Right atrium auricular region (tissue), 2 donors: ENCODE measurements around the gene HHIPL1. TPM values are rescaled to one million over a fixed set of nuclear protein-coding genes. Genes with fewer than 3 reads are reported as not detected.

Experiments
- DNase-seq: peaks from one replicate; pipeline ENCODE4 v3.0.0-alpha.2; 2019; ENCODE audit warnings: low spot score
- H3K27ac ChIP-seq, 2 donors: fragments of 200-600 bp; sonication (generic); 1 replicate in 1 of 2; 2 replicates in 1 of 2; pipeline ENCODE4 v1.5.1; 2016 to 2019
- H3K27me3 ChIP-seq, 2 donors: fragments of 200-600 bp; sonication (generic); one replicate each; pipeline versions ENCODE4 v1.5.1 to v1.6.0; 2017 to 2019
- H3K36me3 ChIP-seq: fragments of 200-600 bp; sonication (generic); one replicate; pipeline ENCODE4 v1.5.1; 2016
- H3K4me1 ChIP-seq, 2 donors: fragments of 200-600 bp; sonication (generic); one replicate each; pipeline versions ENCODE4 v1.5.1 to v1.6.0; 2017 to 2019
- H3K4me3 ChIP-seq, 2 donors: fragments of 200-600 bp; sonication (generic); 1 replicate in 1 of 2; 2 replicates in 1 of 2; pipeline ENCODE4 v1.5.1; 2017 to 2019; ENCODE audit warnings: mild to moderate bottlenecking in 1 of 2, moderate library complexity in 1 of 2
- H3K9me3 ChIP-seq, 2 donors: fragments of 200-600 bp; sonication (generic); one replicate each; pipeline ENCODE4 v1.5.1; 2019
- CTCF ChIP-seq, 2 donors: fragments of 200-600 bp; sonication (generic); IDR thresholded peaks; one replicate each; pipeline ENCODE4 v1.5.1; 2019; ENCODE audit warnings: antibody characterized with exemption in 2 of 2
- total RNA-seq, 2 donors: library from RNA; depleted of rRNA; stranded (reverse); fragments of >200 nt; gene quantifications; one replicate each; pipeline ENCODE4 v1.1.0, GENCODE V29; 2016

Gene HHIPL1
- total RNA-seq, 2 donors from 2014 or later: 1.8 to 2.4 TPM

- peaks cover 0 to 44% of the 10 kb centered on the region in 2 donors for H3K4me1 ChIP-seq
- H3K9me3 ChIP-seq: no peaks in the 10 kb centered on the region
- H3K4me3 ChIP-seq: no peak overlapping the region
- no peaks in the 10 kb centered on the region for H3K27me3 ChIP-seq
- TF ChIP-seq CTCF (IDR thresholded peaks at IDR 0.05): no peak
- peak; percentile 51 for DNase-seq
- H3K36me3 ChIP-seq: no peaks in the 10 kb centered on the region
- H3K27ac ChIP-seq: no peak overlapping the region
These were observed 84.1 kb downstream of the HHIPL1 start for GRCh38 chr14:99728981-99729451.

Other genes starting within 250 kb of the HHIPL1 start
- gene SETD3, start 164.3 kb upstream of the HHIPL1 start, total RNA-seq: 100 to 1,000 TPM in 1 of 2 donors, 10 to 100 TPM in 1; 84.2 to 114 TPM
- gene CCNK, start 163.7 kb upstream of the HHIPL1 start, total RNA-seq: 10 to 100 TPM; 13.9 to 17.1 TPM
- 10 to 100 TPM; 17.1 to 17.7 TPM for gene CCDC85C, start 40.9 kb upstream of the HHIPL1 start, total RNA-seq
- gene CYP46A1, start 39.2 kb downstream of the HHIPL1 start, total RNA-seq: 1 to 10 TPM; 1.4 to 6.9 TPM
- gene EML1, start 148.3 kb downstream of the HHIPL1 start, total RNA-seq: 10 to 100 TPM; 28.3 to 30.2 TPM